HepG2 (cell line): ENCODE data around the gene ELL. TPM values are rescaled to one million over a fixed set of nuclear protein-coding genes. Genes with fewer than 3 reads are reported as not detected.

Experiments
- ARID2 ChIP-seq: sonication (generic); formaldehyde crosslinking; IDR thresholded peaks from 2 replicates; pipeline ENCODE4 v1.8.1; 2022; ENCODE audit warnings: mild to moderate bottlenecking, missing genetic modification reagents, borderline replicate concordance
- CBX1 ChIP-seq: IDR thresholded peaks from one replicate; pipeline ENCODE4 v1.6.1; 2016; ENCODE audit warnings: antibody characterized with exemption, low read depth
- CCAR2 ChIP-seq: fragments of 200-400 bp; formaldehyde crosslinking; optimal IDR thresholded peaks from 2 replicates; pipeline ENCODE3; 2018; ENCODE audit warnings: low read depth, mild to moderate bottlenecking, low read length, moderate library complexity
- ERF ChIP-seq: IDR thresholded peaks from 2 replicates; pipeline ENCODE4 v1.6.1; 2018; ENCODE audit warnings: missing biosample characterization, missing genetic modification reagents
- FOXK1 ChIP-seq: sonication (generic); formaldehyde crosslinking; IDR thresholded peaks from 2 replicates; pipeline ENCODE4 v1.4.0; 2020; ENCODE audit warnings: low read depth, missing genetic modification reagents, borderline replicate concordance
- FOXP1 ChIP-seq, 2 experiments: fragments of 450-650 bp in 1 of 2; IDR thresholded peaks; 2 replicates each; pipeline ENCODE4 v1.6.1; 2017 to 2018; ENCODE audit warnings: antibody characterized with exemption in 1 of 2
- HNRNPL ChIP-seq: fragments of 200-400 bp; formaldehyde crosslinking; IDR thresholded peaks from 2 replicates; pipeline ENCODE4 v1.6.1; 2017; ENCODE audit warnings: mild to moderate bottlenecking, low read depth, low read length
- HOXA9 ChIP-seq: sonication (generic); formaldehyde crosslinking; IDR thresholded peaks from 2 replicates; pipeline ENCODE4 v1.8.1; 2022; ENCODE audit warnings: missing genetic modification reagents, mild to moderate bottlenecking, moderate library complexity, borderline replicate concordance
- KLF13 ChIP-seq: sonication (generic); formaldehyde crosslinking; IDR thresholded peaks from 2 replicates; pipeline ENCODE4 v1.4.0; 2020; ENCODE audit warnings: mild to moderate bottlenecking, missing genetic modification reagents
- MED13 ChIP-seq: sonication (generic); formaldehyde crosslinking; IDR thresholded peaks from 2 replicates; pipeline ENCODE4 v1.5.0; 2020; ENCODE audit warnings: missing genetic modification reagents
- MZF1 ChIP-seq: sonication (generic); formaldehyde crosslinking; IDR thresholded peaks from 2 replicates; pipeline ENCODE4 v1.8.1; 2023; ENCODE audit warnings: mild to moderate bottlenecking, missing genetic modification reagents, borderline replicate concordance
- NFE2L2 ChIP-seq: fragments of 150-350 bp; IDR thresholded peaks from 2 replicates; pipeline ENCODE4 v1.6.1; 2014; ENCODE audit warnings: low read length
- SOX13 ChIP-seq, 3 experiments: fragments of 450-650 bp in 1 of 3; sonication (generic) in 1 of 3; formaldehyde crosslinking in 1 of 3; IDR thresholded peaks in 2 of 3; conservative IDR thresholded peaks in 1 of 3; 2 replicates each; pipeline versions ENCODE4 v1.5.0 to v1.6.1; 2016 to 2020; ENCODE audit warnings: antibody characterized with exemption in 1 of 3, mild to moderate bottlenecking in 1 of 3, missing compliant biosample characterization in 1 of 3, missing genetic modification reagents in 1 of 3, moderate library complexity in 1 of 3
- THAP11 ChIP-seq: IDR thresholded peaks from 2 replicates; pipeline ENCODE4 v1.6.1; 2016; ENCODE audit warnings: missing biosample characterization, missing genetic modification reagents
- ZFP37 ChIP-seq: sonication (generic); formaldehyde crosslinking; IDR thresholded peaks from 2 replicates; pipeline ENCODE4 v1.4.0; 2020; ENCODE audit warnings: missing genetic modification reagents, borderline replicate concordance
- ZMAT3 ChIP-seq: sonication (generic); formaldehyde crosslinking; conservative IDR thresholded peaks from 2 replicates; pipeline ENCODE4 v1.7.0; 2021; ENCODE audit warnings: missing genetic modification reagents
- ZNF225 ChIP-seq: sonication (generic); formaldehyde crosslinking; IDR thresholded peaks from 2 replicates; pipeline ENCODE4 v1.4.0; 2020; ENCODE audit warnings: mild to moderate bottlenecking, missing genetic modification reagents
- ZNF251 ChIP-seq: sonication (generic); formaldehyde crosslinking; IDR thresholded peaks from 2 replicates; pipeline ENCODE4 v1.9.0; 2021; ENCODE audit warnings: mild to moderate bottlenecking, missing genetic modification reagents
- ZNF317 ChIP-seq: sonication (generic); formaldehyde crosslinking; IDR thresholded peaks from 2 replicates; pipeline ENCODE4 v1.5.0; 2020; ENCODE audit warnings: mild to moderate bottlenecking, missing genetic modification reagents
- ZNF382 ChIP-seq: sonication (generic); formaldehyde crosslinking; IDR thresholded peaks from 2 replicates; pipeline ENCODE4 v1.5.0; 2020; ENCODE audit warnings: missing genetic modification reagents, mild to moderate bottlenecking, borderline replicate concordance
- ZNF44 ChIP-seq: sonication (generic); formaldehyde crosslinking; IDR thresholded peaks from 2 replicates; pipeline ENCODE4 v1.5.1; 2020; ENCODE audit warnings: mild to moderate bottlenecking, missing genetic modification reagents
- ZNF468 ChIP-seq: sonication (generic); formaldehyde crosslinking; IDR thresholded peaks from 2 replicates; pipeline ENCODE4 v1.8.0; 2022; ENCODE audit warnings: mild to moderate bottlenecking, moderate library complexity, missing genetic modification reagents
- ZNF652 ChIP-seq: IDR thresholded peaks from 2 replicates; pipeline ENCODE4 v1.6.1; 2016; ENCODE audit warnings: low read depth, borderline replicate concordance
- ZNF670 ChIP-seq: sonication (generic); formaldehyde crosslinking; IDR thresholded peaks from 2 replicates; pipeline ENCODE4 v1.8.0; 2022; ENCODE audit warnings: mild to moderate bottlenecking, missing genetic modification reagents, borderline replicate concordance
- ZNF703 ChIP-seq: sonication (generic); formaldehyde crosslinking; IDR thresholded peaks from 2 replicates; pipeline ENCODE4 v1.5.1; 2020; ENCODE audit warnings: missing genetic modification reagents, mild to moderate bottlenecking, moderate library complexity, borderline replicate concordance
- ZNF737 ChIP-seq: sonication (generic); formaldehyde crosslinking; IDR thresholded peaks from 2 replicates; pipeline ENCODE4 v1.5.0; 2020; ENCODE audit warnings: missing genetic modification reagents, mild to moderate bottlenecking, borderline replicate concordance
- ZNF768 ChIP-seq: sonication (generic); formaldehyde crosslinking; IDR thresholded peaks from 2 replicates; pipeline ENCODE4 v1.4.0; 2020; ENCODE audit warnings: missing genetic modification reagents
- ZNF792 ChIP-seq: IDR thresholded peaks from 2 replicates; pipeline ENCODE4 v1.6.1; 2016
- polyA plus RNA-seq, 8 experiments: library from polyadenylated mRNA; depleted of rRNA in 3 of 8; stranded (reverse) in 7 of 8; unstranded in 1 of 8; fragments of >200 nt; fragmentation: Illumina TruSeq in 4 of 8; extraction: Trizol in 4 of 8; gene quantifications; 2 replicates each; pipeline versions ENCODE4 v1.2.1 to v1.2.3, GENCODE V29; 2011 to 2016; ENCODE audit warnings: low read depth in 4 of 8, missing spikeins in 1 of 8, mixed read lengths in 1 of 8; ENCODE audit not compliant: insufficient read depth in 1 of 8
- total RNA-seq, 5 experiments: library from RNA; depleted of rRNA; stranded (reverse); fragments of >200 nt; fragmentation: Illumina TruSeq; extraction: Trizol; gene quantifications; 2 replicates each; pipeline ENCODE4 v1.2.3, GENCODE V29; 2016; ENCODE audit warnings: low read depth in 1 of 5
- TF ChIP-seq, protein P1 (sequence below): sonication (generic); formaldehyde crosslinking; IDR thresholded peaks from 2 replicates; pipeline ENCODE4 v1.8.0; 2022; ENCODE audit warnings: mild to moderate bottlenecking, missing genetic modification reagents, moderate library complexity
- TF ChIP-seq, protein P2 (sequence below): sonication (generic); formaldehyde crosslinking; IDR thresholded peaks from 2 replicates; pipeline ENCODE4 v1.5.0; 2020; ENCODE audit warnings: missing genetic modification reagents

The ELL gene
- total and polyA plus RNA-seq, 2 of the 13 experiments (the other 11 are each of a cell fraction or from before 2014, with no cell fraction given) = 3.7 to 5.4 TPM

DNA sequence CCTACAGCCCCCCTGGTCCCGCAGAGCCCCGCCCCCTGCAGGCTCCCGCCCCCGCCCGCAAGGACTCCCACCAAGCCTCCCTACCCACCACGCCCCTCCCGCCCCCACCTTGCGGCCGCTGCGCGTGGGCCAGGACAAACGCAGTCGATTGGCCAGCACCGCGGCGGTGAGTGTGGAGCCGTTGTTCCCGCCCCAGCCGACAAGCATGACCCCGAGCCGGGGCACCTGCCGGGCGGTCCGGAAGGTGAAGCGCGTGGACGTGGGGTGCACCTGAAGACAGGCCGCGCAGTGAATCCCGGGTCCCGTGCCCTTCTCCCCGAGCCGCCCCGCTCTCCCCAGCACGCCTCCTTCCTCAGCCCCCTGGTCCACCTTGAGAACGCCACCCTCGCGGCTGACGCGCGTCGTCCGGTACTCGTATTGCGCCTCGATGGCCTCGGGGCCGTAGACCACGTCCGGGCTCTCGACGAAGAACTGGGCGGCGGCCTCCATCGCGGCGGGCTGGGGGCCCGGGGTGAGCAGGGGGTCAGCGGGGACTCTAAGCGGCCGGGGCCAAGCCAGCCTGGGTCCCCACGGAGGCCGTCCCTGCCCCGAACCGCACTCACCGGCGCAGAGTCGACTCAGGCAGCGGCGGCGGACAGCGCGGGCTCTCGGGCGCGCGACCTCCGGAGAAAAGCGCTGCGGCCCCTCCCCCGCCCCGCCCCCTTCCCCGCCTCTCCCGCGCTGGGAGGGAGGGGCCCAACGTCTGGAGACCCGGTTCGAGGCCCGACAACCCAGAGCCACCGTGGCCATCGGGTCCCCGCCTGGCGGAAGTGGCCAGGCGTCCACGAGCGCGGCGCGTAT lies 84.2 kb downstream of the ELL start, which contains the start of gene ISYNA1 (continued):
- TF ChIP-seq ZNF737 (CRISPR knock-in tag) = no peak
- no peak for TF ChIP-seq CCAR2
- TF ChIP-seq ZNF225 (CRISPR knock-in tag) = no peak
- no peak for TF ChIP-seq ZNF652 (CRISPR knock-in tag)
- no peak for TF ChIP-seq ZNF468 (CRISPR knock-in tag)
- no peak for TF ChIP-seq ZNF382 (CRISPR knock-in tag)
- TF ChIP-seq, protein P1, sequence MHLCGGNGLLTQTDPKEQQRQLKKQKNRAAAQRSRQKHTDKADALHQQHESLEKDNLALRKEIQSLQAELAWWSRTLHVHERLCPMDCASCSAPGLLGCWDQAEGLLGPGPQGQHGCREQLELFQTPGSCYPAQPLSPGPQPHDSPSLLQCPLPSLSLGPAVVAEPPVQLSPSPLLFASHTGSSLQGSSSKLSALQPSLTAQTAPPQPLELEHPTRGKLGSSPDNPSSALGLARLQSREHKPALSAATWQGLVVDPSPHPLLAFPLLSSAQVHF = no peak
- TF ChIP-seq ERF (CRISPR knock-in tag) = no peak
- TF ChIP-seq THAP11 (CRISPR knock-in tag) = peak; percentile 12; the same call in 1 of the 2 replicates
- TF ChIP-seq ZNF44 = no peak
- no peak for TF ChIP-seq FOXK1 (CRISPR knock-in tag)
- no peak for TF ChIP-seq ARID2 (CRISPR knock-in tag)
- no peak for TF ChIP-seq FOXP1 (IDR thresholded peaks at IDR 0.05)
- no peak for TF ChIP-seq FOXP1 (CRISPR knock-in tag; IDR thresholded peaks at IDR 0.05)
- TF ChIP-seq ZFP37 = no peak
- TF ChIP-seq KLF13 (CRISPR knock-in tag) = no peak
- peak; percentile 29; the same call in 1 of the 2 replicates for TF ChIP-seq ZNF670 (CRISPR knock-in tag)
- no peak for TF ChIP-seq MZF1 (CRISPR knock-in tag)
- TF ChIP-seq, protein P2, sequence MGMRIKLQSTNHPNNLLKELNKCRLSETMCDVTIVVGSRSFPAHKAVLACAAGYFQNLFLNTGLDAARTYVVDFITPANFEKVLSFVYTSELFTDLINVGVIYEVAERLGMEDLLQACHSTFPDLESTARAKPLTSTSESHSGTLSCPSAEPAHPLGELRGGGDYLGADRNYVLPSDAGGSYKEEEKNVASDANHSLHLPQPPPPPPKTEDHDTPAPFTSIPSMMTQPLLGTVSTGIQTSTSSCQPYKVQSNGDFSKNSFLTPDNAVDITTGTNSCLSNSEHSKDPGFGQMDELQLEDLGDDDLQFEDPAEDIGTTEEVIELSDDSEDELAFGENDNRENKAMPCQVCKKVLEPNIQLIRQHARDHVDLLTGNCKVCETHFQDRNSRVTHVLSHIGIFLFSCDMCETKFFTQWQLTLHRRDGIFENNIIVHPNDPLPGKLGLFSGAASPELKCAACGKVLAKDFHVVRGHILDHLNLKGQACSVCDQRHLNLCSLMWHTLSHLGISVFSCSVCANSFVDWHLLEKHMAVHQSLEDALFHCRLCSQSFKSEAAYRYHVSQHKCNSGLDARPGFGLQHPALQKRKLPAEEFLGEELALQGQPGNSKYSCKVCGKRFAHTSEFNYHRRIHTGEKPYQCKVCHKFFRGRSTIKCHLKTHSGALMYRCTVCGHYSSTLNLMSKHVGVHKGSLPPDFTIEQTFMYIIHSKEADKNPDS (CRISPR knock-in tag) = no peak
- no peak for TF ChIP-seq ZNF251 (CRISPR knock-in tag)
- no peak for TF ChIP-seq ZNF703 (CRISPR knock-in tag)
- TF ChIP-seq MED13 (CRISPR knock-in tag) = 0 out of 2 replicates have a peak, but pooled peaks have one; percentile 31
- TF ChIP-seq SOX13 (IDR thresholded peaks at IDR 0.05) = no peak
- no peak for TF ChIP-seq SOX13 (CRISPR knock-in tag; conservative IDR thresholded peaks at IDR 0.05 in 1 of 2, IDR thresholded peaks at IDR 0.05 in 1 of 2)
- no peak for TF ChIP-seq CBX1
- TF ChIP-seq HOXA9 = no peak
- TF ChIP-seq ZNF768 (CRISPR knock-in tag) = 0 out of 2 replicates have a peak, but pooled peaks have one; percentile 8
- 0 out of 2 replicates have a peak, but pooled peaks have one; percentile 23 for TF ChIP-seq ZMAT3 (CRISPR knock-in tag)
- TF ChIP-seq NFE2L2 = no peak
- no peak for TF ChIP-seq HNRNPL
- TF ChIP-seq ZNF792 = 0 out of 2 replicates have a peak, but pooled peaks have one; percentile 27
- no peak for TF ChIP-seq ZNF317 (CRISPR knock-in tag)
